Lower leg skin (tissue), 4 donors: ENCODE results near the gene RHBDL1. TPM values are rescaled to one million over a fixed set of nuclear protein-coding genes. Genes with fewer than 3 reads are reported as not detected.

ENCODE experiments used
- DNase-seq, 2 donors: peaks; one replicate each; pipeline ENCODE4 v3.0.0-alpha.2; 2019; ENCODE audit warnings: low spot score in 2 of 2
- H3K4me3 ChIP-seq: fragments of 200-600 bp; sonication (generic); 2 replicates; pipeline ENCODE4 v1.5.1; 2017; ENCODE audit warnings: mild to moderate bottlenecking, low read depth; ENCODE audit not compliant: poor library complexity, severe bottlenecking
- CTCF ChIP-seq, 3 donors: fragments of 450-650 bp; IDR thresholded peaks; one replicate each; pipeline ENCODE4 v1.5.1; 2016; ENCODE audit warnings: antibody characterized with exemption in 3 of 3, mild to moderate bottlenecking in 3 of 3, moderate library complexity in 2 of 3
- POLR2A ChIP-seq, 2 donors: fragments of 450-650 bp; IDR thresholded peaks; one replicate each; pipeline ENCODE4 v1.6.1; 2016 to 2017; ENCODE audit warnings: antibody characterized with exemption in 2 of 2, mild to moderate bottlenecking in 1 of 2, moderate library complexity in 1 of 2
- WGBS, 2 donors: methylation state at CpG; one replicate each; pipeline ENCODE4 v1.1.5; 2018; 5-methylcytosine and 5-hydroxymethylcytosine counted together
- intact Hi-C: fragments of 100-400 bp; cut with DNase I; formaldehyde crosslinking; loops from one replicate; pipeline ENCODE4 v1.15.0; 2023; ENCODE audit warnings: low total_unique reads
- total RNA-seq, 4 donors: library from RNA; depleted of rRNA; stranded (reverse); fragments of >200 nt; gene quantifications; one replicate each; pipeline ENCODE4 v1.1.0, GENCODE V29; 2016

Gene RHBDL1
- total RNA-seq, 4 donors from 2014 or later = 1.4 to 5.3 (median 2.6) TPM

DNA sequence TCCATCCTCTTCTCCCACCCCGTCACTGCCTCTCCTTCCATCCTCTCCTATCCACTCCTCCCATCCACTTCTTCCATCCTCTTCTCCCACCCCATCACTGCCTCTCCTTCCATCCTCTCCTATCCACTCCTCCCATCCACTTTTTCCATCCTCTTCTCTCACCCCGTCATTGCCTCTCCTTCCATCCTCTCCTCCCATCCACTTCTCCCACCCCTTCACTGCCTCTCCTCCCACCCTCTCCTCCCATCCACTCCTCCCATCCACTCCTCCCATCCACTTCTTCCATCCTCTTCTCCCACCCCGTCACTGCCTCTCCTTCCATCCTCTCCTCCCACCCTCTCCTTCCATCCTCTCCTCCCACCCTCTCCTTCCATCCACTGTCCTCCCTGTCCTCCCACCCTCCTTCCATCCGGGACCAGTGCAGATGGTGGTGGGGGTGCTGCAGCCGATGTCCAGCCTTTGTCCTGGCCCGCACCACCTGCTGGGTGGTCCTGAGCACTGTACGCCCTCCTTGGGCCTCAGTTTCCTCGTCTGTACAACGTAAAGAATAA lies 43.6 kb upstream of the RHBDL1 start:
- no peak for TF ChIP-seq CTCF (IDR thresholded peaks at IDR 0.05)
- TF ChIP-seq POLR2A (IDR thresholded peaks at IDR 0.05) = no peak
- DNase-seq = no peak
- no peak overlapping the region for H3K4me3 ChIP-seq
- intact Hi-C loops = no loop called here
- WGBS, 2 donors = 54 to 70% methylated on average over 9 of the region's 9 CpGs

DNA sequence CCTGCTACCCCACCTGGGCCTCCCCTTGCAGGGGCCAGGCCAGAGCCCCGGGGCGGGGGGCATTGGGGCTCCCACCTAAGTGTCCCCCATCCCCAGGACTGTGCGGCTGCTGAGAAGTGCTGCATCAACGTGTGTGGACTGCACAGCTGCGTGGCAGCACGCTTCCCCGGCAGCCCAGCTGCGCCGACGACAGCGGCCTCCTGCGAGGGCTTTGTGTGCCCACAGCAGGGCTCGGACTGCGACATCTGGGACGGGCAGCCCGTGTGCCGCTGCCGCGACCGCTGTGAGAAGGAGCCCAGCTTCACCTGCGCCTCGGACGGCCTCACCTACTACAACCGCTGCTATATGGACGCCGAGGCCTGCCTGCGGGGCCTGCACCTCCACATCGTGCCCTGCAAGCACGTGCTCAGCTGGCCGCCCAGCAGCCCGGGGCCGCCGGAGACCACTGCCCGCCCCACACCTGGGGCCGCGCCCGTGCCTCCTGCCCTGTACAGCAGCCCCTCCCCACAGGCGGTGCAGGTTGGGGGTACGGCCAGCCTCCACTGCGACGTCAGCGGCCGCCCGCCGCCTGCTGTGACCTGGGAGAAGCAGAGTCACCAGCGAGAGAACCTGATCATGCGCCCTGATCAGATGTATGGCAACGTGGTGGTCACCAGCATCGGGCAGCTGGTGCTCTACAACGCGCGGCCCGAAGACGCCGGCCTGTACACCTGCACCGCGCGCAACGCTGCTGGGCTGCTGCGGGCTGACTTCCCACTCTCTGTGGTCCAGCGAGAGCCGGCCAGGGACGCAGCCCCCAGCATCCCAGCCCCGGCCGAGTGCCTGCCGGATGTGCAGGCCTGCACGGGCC lies 42.8 kb upstream of the RHBDL1 start:
- no peak overlapping the region for H3K4me3 ChIP-seq
- WGBS, 2 donors = 90 to 95% methylated on average over 19 to 60 of the region's 67 CpGs
- TF ChIP-seq POLR2A (IDR thresholded peaks at IDR 0.05) (no peak), CTCF (IDR thresholded peaks at IDR 0.05) (no peak)
- no peak for DNase-seq
- intact Hi-C loops = no loop called here

DNA sequence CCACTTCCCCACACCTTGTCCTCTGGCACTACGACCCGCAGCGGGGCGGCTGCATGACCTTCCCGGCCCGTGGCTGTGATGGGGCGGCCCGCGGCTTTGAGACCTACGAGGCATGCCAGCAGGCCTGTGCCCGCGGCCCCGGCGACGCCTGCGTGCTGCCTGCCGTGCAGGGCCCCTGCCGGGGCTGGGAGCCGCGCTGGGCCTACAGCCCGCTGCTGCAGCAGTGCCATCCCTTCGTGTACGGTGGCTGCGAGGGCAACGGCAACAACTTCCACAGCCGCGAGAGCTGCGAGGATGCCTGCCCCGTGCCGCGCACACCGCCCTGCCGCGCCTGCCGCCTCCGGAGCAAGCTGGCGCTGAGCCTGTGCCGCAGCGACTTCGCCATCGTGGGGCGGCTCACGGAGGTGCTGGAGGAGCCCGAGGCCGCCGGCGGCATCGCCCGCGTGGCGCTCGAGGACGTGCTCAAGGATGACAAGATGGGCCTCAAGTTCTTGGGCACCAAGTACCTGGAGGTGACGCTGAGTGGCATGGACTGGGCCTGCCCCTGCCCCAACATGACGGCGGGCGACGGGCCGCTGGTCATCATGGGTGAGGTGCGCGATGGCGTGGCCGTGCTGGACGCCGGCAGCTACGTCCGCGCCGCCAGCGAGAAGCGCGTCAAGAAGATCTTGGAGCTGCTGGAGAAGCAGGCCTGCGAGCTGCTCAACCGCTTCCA lies 42.0 kb upstream of the RHBDL1 start:
- no peak for DNase-seq
- WGBS, 2 donors = 95 to 96% methylated on average over 47 to 74 of the region's 74 CpGs
- TF ChIP-seq CTCF (IDR thresholded peaks at IDR 0.05) = no peak
- intact Hi-C loops = no loop called here
- H3K4me3 ChIP-seq = no peak overlapping the region

GRCh38 chr16:634051-634670 lies 41.3 kb upstream of the RHBDL1 start:
- H3K4me3 ChIP-seq = no peak overlapping the region
- TF ChIP-seq POLR2A (IDR thresholded peaks at IDR 0.05) (no peak), CTCF (IDR thresholded peaks at IDR 0.05) (no peak)
- no peak for DNase-seq
- intact Hi-C loops = no loop called here
- 92 to 97% methylated on average over 18 to 20 of the region's 22 CpGs for WGBS, 2 donors

DNA sequence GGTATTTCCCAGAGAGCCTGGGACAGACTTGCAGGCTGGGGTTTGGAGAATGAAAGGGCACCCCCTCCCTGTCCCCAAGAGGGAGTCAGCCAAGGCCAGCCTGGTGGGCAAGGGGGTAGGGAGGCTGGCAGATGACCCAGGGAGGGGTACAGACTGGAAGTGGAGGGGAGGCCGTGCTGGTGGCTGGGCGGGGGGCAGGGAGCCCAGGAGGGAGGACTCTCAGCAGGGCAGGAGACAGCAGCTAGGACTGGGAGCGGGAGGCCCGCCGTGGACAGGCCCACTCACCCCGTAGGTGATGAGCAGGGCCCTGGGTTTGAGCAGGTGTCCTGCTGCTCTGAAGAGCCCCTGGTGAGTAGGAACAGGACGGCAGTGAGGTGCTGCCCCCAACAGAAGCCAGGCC lies 40.5 kb upstream of the RHBDL1 start:
- no peak overlapping the region for H3K4me3 ChIP-seq
- TF ChIP-seq POLR2A (IDR thresholded peaks at IDR 0.05) (no peak), CTCF (IDR thresholded peaks at IDR 0.05) (no peak)
- 85 to 89% methylated on average over 7 of the region's 7 CpGs for WGBS, 2 donors
- DNase-seq = no peak
- intact Hi-C loops = no loop called here
